ENCODE measurements around the gene STAT5B. TPM values are rescaled to one million over a fixed set of nuclear protein-coding genes. Genes with fewer than 3 reads are reported as not detected.

The STAT5B gene
- total and polyA plus RNA-seq, 2 of the 8 experiments (the other 6 are each of a cell fraction or from before 2014, with no cell fraction given) = 35.3 to 52.6 TPM

DNA sequence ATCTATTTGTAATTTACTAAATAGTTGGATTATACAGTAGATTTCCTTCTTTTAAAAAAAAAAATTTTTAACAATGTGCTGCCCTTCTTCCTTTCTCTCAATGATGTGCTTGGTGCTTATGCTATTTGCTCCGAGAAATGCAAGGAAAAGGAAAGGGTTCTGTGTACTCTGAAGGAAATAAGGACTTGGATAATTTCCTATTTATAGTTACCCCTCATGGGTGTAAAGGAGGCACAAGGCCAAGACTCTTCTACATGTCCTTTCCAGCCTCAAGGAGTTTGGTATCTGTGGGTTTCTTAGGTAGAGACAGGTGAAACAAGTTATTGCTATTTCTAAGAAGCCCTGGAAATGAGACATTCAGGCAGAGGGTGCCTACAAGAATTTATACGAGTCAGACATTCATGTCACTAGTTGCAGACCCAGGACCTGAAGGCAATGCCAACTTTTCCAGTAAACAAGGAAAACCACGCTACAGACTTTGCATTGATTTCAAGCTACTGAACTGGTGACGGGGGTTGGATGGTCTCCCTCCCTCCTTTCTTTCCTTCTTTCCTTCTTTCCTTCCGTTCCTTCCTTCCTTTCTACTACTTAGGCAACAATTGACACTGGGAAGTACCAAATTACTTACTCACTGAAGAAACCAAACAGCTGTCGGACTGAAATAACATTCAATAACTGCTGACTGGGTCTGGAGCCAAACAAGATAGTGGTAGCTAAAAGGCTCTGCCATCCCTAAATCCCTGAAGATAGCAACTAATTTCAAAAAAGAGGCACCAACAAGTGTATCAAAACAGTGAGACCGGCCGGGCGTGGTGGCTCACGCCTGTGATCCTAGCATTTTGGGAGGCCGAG lies 48.1 kb downstream of the STAT5B start (continued):
- TF ChIP-seq, protein P1, sequence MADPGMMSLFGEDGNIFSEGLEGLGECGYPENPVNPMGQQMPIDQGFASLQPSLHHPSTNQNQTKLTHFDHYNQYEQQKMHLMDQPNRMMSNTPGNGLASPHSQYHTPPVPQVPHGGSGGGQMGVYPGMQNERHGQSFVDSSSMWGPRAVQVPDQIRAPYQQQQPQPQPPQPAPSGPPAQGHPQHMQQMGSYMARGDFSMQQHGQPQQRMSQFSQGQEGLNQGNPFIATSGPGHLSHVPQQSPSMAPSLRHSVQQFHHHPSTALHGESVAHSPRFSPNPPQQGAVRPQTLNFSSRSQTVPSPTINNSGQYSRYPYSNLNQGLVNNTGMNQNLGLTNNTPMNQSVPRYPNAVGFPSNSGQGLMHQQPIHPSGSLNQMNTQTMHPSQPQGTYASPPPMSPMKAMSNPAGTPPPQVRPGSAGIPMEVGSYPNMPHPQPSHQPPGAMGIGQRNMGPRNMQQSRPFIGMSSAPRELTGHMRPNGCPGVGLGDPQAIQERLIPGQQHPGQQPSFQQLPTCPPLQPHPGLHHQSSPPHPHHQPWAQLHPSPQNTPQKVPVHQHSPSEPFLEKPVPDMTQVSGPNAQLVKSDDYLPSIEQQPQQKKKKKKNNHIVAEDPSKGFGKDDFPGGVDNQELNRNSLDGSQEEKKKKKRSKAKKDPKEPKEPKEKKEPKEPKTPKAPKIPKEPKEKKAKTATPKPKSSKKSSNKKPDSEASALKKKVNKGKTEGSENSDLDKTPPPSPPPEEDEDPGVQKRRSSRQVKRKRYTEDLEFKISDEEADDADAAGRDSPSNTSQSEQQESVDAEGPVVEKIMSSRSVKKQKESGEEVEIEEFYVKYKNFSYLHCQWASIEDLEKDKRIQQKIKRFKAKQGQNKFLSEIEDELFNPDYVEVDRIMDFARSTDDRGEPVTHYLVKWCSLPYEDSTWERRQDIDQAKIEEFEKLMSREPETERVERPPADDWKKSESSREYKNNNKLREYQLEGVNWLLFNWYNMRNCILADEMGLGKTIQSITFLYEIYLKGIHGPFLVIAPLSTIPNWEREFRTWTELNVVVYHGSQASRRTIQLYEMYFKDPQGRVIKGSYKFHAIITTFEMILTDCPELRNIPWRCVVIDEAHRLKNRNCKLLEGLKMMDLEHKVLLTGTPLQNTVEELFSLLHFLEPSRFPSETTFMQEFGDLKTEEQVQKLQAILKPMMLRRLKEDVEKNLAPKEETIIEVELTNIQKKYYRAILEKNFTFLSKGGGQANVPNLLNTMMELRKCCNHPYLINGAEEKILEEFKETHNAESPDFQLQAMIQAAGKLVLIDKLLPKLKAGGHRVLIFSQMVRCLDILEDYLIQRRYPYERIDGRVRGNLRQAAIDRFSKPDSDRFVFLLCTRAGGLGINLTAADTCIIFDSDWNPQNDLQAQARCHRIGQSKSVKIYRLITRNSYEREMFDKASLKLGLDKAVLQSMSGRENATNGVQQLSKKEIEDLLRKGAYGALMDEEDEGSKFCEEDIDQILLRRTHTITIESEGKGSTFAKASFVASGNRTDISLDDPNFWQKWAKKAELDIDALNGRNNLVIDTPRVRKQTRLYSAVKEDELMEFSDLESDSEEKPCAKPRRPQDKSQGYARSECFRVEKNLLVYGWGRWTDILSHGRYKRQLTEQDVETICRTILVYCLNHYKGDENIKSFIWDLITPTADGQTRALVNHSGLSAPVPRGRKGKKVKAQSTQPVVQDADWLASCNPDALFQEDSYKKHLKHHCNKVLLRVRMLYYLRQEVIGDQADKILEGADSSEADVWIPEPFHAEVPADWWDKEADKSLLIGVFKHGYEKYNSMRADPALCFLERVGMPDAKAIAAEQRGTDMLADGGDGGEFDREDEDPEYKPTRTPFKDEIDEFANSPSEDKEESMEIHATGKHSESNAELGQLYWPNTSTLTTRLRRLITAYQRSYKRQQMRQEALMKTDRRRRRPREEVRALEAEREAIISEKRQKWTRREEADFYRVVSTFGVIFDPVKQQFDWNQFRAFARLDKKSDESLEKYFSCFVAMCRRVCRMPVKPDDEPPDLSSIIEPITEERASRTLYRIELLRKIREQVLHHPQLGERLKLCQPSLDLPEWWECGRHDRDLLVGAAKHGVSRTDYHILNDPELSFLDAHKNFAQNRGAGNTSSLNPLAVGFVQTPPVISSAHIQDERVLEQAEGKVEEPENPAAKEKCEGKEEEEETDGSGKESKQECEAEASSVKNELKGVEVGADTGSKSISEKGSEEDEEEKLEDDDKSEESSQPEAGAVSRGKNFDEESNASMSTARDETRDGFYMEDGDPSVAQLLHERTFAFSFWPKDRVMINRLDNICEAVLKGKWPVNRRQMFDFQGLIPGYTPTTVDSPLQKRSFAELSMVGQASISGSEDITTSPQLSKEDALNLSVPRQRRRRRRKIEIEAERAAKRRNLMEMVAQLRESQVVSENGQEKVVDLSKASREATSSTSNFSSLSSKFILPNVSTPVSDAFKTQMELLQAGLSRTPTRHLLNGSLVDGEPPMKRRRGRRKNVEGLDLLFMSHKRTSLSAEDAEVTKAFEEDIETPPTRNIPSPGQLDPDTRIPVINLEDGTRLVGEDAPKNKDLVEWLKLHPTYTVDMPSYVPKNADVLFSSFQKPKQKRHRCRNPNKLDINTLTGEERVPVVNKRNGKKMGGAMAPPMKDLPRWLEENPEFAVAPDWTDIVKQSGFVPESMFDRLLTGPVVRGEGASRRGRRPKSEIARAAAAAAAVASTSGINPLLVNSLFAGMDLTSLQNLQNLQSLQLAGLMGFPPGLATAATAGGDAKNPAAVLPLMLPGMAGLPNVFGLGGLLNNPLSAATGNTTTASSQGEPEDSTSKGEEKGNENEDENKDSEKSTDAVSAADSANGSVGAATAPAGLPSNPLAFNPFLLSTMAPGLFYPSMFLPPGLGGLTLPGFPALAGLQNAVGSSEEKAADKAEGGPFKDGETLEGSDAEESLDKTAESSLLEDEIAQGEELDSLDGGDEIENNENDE (IDR thresholded peaks at IDR 0.05; ENCODE audit: insufficient replicate concordance, low read length) = no peak
- TF ChIP-seq RXRA (IDR thresholded peaks at IDR 0.05; ENCODE audit: insufficient read depth, low read depth, low read length) = no peak
- no peak for TF ChIP-seq BRCA1 (IDR thresholded peaks at IDR 0.05; ENCODE audit: low read depth, low read length)
- no peak for TF ChIP-seq GTF2F1 (IDR thresholded peaks at IDR 0.05; ENCODE audit: borderline replicate concordance, low read depth, low read length)
- TF ChIP-seq SAP30 (IDR thresholded peaks at IDR 0.05; ENCODE audit: insufficient read depth, insufficient replicate concordance, low read length) = no peak
- no peak for TF ChIP-seq NANOG (IDR thresholded peaks at IDR 0.05; ENCODE audit: insufficient read depth, low read depth, low read length, poor library complexity, severe bottlenecking)
- TF ChIP-seq RNF2 (IDR thresholded peaks at IDR 0.05; ENCODE audit: borderline replicate concordance, low read depth, low read length, missing control alignments, poor library complexity, severe bottlenecking) = no peak
- no peak for TF ChIP-seq TCF12 (IDR thresholded peaks at IDR 0.05; ENCODE audit: low read depth, low read length)

All from H1 (cell line).